ENCODE measurements around the gene MOSMO. TPM values are rescaled to one million over a fixed set of nuclear protein-coding genes. Genes with fewer than 3 reads are reported as not detected.
"Not testable (repeated sequence)": the region's sequence is repeated elsewhere in the genome, so short reads cannot be mapped to it uniquely, and the experiment has no call there.

MOSMO gene
- total RNA-seq, 1 experiment from 2014 or later = 27.6 TPM

DNA sequence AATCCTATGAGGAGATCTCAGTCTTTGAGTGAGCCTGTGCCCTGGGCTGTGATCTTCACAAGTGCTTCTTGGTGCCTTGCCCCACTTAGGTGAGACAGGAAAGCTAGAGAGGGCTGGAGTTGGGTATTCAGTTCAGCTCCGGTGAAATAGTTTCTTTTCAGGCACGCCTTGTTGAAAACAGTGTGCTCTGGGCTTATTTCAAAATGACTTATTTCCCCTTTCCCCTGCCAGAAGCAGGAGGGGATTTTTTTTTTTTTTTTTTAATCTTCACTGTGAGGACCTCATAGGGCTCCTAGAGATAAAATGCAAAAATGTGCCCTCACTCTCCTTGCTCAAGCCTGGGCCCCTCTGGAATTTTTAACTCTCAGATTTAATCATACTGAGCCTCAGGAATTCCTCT, 27.2 kb downstream of the MOSMO start:
- BruUV-seq (replicated peaks) = no TSS peak
- Histone ChIP-seq H4K20me1 (ENCODE audit: insufficient read depth) (no peaks in the 10 kb centered on the region), H3K27ac (ENCODE audit: low read depth, low read length) (no peak overlapping the region), H3K9me2 (ENCODE audit: insufficient read depth) (no peaks in the 10 kb centered on the region), H3K79me2 (ENCODE audit: insufficient read depth, low read length) (peaks cover 79% of the 10 kb centered on the region), H3K4me3 (replicated peaks in 1 of 2; ENCODE audit: low read depth in 1 of 2, low read length in 2 of 2) (no peak overlapping the region), H3K9me3 (ENCODE audit: control insufficient read depth in 1 of 2, insufficient read depth in 1 of 2, low read depth in 1 of 2, low read length in 2 of 2) (no peaks in the 10 kb centered on the region), H3K27me3 (ENCODE audit: insufficient read depth, low read length) (no peaks in the 10 kb centered on the region), H2AFZ (ENCODE audit: low read depth, low read length, poor library complexity, severe bottlenecking) (no peak overlapping the region), H3K4me2 (ENCODE audit: low read length) (no peak overlapping the region), H3K9ac (ENCODE audit: low read length) (no peak overlapping the region), H3K4me1 (ENCODE audit: control insufficient read depth in 1 of 2, insufficient read depth in 2 of 2, low read length in 2 of 2) (peaks cover 21 to 27% of the 10 kb centered on the region in 2 experiments), H3K36me3 (ENCODE audit: control insufficient read depth in 1 of 2, insufficient read depth in 2 of 2, low read length in 2 of 2) (peaks cover 0 to 8% of the 10 kb centered on the region in 2 experiments; a peak in 1 of 4 replicates)
- POLR2A ChIA-PET = no interaction called here
- intact Hi-C loops (cut with micrococcal nuclease) = no loop called here
- no peak for TF ChIP-seq EGR1 (IDR thresholded peaks at IDR 0.05; ENCODE audit: low read depth)
- no peak for TF ChIP-seq RAD21 (IDR thresholded peaks at IDR 0.05; ENCODE audit: low read depth)
- TF ChIP-seq, protein P1, sequence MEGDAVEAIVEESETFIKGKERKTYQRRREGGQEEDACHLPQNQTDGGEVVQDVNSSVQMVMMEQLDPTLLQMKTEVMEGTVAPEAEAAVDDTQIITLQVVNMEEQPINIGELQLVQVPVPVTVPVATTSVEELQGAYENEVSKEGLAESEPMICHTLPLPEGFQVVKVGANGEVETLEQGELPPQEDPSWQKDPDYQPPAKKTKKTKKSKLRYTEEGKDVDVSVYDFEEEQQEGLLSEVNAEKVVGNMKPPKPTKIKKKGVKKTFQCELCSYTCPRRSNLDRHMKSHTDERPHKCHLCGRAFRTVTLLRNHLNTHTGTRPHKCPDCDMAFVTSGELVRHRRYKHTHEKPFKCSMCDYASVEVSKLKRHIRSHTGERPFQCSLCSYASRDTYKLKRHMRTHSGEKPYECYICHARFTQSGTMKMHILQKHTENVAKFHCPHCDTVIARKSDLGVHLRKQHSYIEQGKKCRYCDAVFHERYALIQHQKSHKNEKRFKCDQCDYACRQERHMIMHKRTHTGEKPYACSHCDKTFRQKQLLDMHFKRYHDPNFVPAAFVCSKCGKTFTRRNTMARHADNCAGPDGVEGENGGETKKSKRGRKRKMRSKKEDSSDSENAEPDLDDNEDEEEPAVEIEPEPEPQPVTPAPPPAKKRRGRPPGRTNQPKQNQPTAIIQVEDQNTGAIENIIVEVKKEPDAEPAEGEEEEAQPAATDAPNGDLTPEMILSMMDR (IDR thresholded peaks at IDR 0.05 in 2 of 3, conservative IDR thresholded peaks at IDR 0.05 in 1 of 3; ENCODE audit: borderline replicate concordance in 1 of 3, insufficient read depth in 1 of 3, low read depth in 2 of 3, low read length in 2 of 3) = no peak
- RAD21 ChIA-PET (ENCODE audit: low non-redundant PET in 1 of 2, low total read pairs in 2 of 2, uncharacterized antibody in 2 of 2, unreplicated experiment in 2 of 2) = no interaction called here
- ATAC-seq (no peak), DNase-seq (ENCODE audit: low read depth, low spot score) (no peak)
- CTCF ChIA-PET = no interaction called here

GRCh38 chr16:22043882-22044281, 36.0 kb downstream of the MOSMO start:
- Histone ChIP-seq H3K79me2 (ENCODE audit: insufficient read depth, low read length) (peaks cover 37% of the 10 kb centered on the region), H3K4me1 (ENCODE audit: control insufficient read depth in 1 of 2, insufficient read depth in 2 of 2, low read length in 2 of 2) (peaks cover 31 to 33% of the 10 kb centered on the region in 2 experiments)
- DNase-seq (ENCODE audit: low read depth, low spot score); H3K9ac ChIP-seq (ENCODE audit: low read length); CTCF ChIA-PET; H4K20me1 ChIP-seq (ENCODE audit: insufficient read depth); H2AFZ ChIP-seq (ENCODE audit: low read depth, low read length, poor library complexity, severe bottlenecking); H3K4me2 ChIP-seq (ENCODE audit: low read length); H3K4me3 ChIP-seq (replicated peaks in 1 of 2; ENCODE audit: low read depth in 1 of 2, low read length in 2 of 2); POLR2A ChIA-PET; H3K9me2 ChIP-seq (ENCODE audit: insufficient read depth); H3K27ac ChIP-seq (ENCODE audit: low read depth, low read length); ATAC-seq; H3K36me3 ChIP-seq (ENCODE audit: control insufficient read depth in 1 of 2, insufficient read depth in 2 of 2, low read length in 2 of 2); H3K9me3 ChIP-seq (ENCODE audit: control insufficient read depth in 1 of 2, insufficient read depth in 1 of 2, low read depth in 1 of 2, low read length in 2 of 2); H3K27me3 ChIP-seq (ENCODE audit: insufficient read depth, low read length); RAD21 ChIA-PET (ENCODE audit: low non-redundant PET in 1 of 2, low total read pairs in 2 of 2, uncharacterized antibody in 2 of 2, unreplicated experiment in 2 of 2); BruUV-seq (replicated peaks); intact Hi-C loops (cut with micrococcal nuclease): not testable (repeated sequence)

DNA sequence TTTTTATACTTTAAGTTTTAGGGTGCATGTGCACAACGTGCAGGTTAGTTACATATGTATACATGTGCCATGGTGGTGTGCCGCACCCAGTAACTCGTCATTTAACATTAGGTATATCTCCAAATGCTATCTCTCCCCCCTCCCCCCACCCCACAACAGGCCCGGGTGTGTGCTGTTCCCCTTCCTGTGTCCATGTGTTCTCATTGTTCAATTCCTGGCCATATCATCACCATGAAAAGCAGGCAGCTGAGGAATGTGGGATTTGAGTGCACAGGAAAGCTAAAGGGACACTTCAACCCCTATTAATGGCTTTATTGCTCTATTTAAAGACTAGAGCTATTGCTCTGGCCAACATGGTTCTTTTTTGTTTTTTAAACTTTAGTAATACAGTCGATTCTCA, 38.0 kb downstream of the MOSMO start:
- H3K9me3 ChIP-seq (ENCODE audit: control insufficient read depth in 1 of 2, insufficient read depth in 1 of 2, low read depth in 1 of 2, low read length in 2 of 2); H3K27me3 ChIP-seq (ENCODE audit: insufficient read depth, low read length); DNase-seq (ENCODE audit: low read depth, low spot score); H3K9me2 ChIP-seq (ENCODE audit: insufficient read depth); H4K20me1 ChIP-seq (ENCODE audit: insufficient read depth); intact Hi-C loops (cut with micrococcal nuclease); H3K4me3 ChIP-seq (replicated peaks in 1 of 2; ENCODE audit: low read depth in 1 of 2, low read length in 2 of 2); POLR2A ChIA-PET; RAD21 ChIA-PET (ENCODE audit: low non-redundant PET in 1 of 2, low total read pairs in 2 of 2, uncharacterized antibody in 2 of 2, unreplicated experiment in 2 of 2); H3K36me3 ChIP-seq (ENCODE audit: control insufficient read depth in 1 of 2, insufficient read depth in 2 of 2, low read length in 2 of 2); H2AFZ ChIP-seq (ENCODE audit: low read depth, low read length, poor library complexity, severe bottlenecking); CTCF ChIA-PET; BruUV-seq (replicated peaks); ATAC-seq: not testable (repeated sequence)
- Histone ChIP-seq H3K4me1 (ENCODE audit: control insufficient read depth in 1 of 2, insufficient read depth in 2 of 2, low read length in 2 of 2) (peaks cover 49 to 51% of the 10 kb centered on the region in 2 experiments), H3K79me2 (ENCODE audit: insufficient read depth, low read length) (peaks cover 48% of the 10 kb centered on the region), H3K27ac (ENCODE audit: low read depth, low read length) (peak overlapping the region; percentile 58; the same call in 1 of the 2 replicates), H3K9ac (ENCODE audit: low read length) (peak overlapping the region; percentile 26; the same call in 1 of the 2 replicates), H3K4me2 (ENCODE audit: low read length) (peak overlapping the region; percentile 32)
